OCI-LY1 (cell line): Measurements from ENCODE around the gene HNRNPF.

Experiments
- CTCF ChIP-seq: fragments of 200-600 bp; sonication (generic), shearing (Covaris generic); IDR thresholded peaks from 2 replicates; pipeline ENCODE4 v1.5.1; 2017; ENCODE audit warnings: mild to moderate bottlenecking, antibody characterized with exemption, low read length, moderate library complexity, mixed read lengths
- EZH2 ChIP-seq: fragments of 200-600 bp; sonication (generic), shearing (Covaris generic); IDR thresholded peaks from 2 replicates; pipeline ENCODE4 v1.8.0; 2017; ENCODE audit warnings: borderline replicate concordance, mixed run types, mild to moderate bottlenecking, antibody characterized with exemption, low read length, moderate library complexity, mixed read lengths

DNA sequence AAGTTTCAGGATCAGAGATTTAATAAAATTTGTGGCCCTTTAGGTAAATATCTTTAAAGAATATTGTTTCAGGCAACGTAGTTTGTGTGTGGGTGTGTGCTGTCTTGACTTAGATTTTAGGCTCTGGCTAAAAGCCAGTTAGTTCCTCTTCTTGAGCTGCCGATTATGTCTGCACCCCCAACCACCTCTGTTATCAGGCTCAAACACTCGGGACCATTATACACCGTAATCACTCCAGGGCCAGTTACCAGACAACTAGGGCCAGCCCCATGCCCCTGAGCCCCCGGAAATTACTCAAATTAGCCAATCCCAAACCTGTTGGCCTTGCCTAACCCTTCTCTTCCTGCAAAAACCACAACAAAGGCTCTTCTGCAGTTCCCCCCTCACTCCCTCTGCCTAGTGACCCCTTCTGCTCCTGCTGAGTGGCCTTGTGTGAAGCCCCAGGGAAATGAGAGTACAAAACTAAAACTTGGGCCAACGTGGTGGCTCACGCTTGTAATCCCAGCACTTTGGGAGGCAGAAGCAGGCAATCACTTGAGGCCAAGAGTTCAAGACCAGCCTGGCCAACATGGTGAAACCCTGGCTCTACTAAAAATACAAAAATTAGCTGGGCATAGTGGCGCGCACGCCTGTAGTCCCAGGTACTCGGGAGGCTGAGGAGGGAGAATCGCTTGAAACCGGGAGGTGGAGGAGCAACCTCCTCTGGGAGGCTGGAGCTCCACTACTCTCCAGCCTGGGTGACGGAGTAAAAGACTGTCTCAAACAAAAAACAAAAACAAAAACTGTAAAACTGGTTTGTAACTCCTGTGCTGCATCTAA lies 9.2 kb upstream of the HNRNPF start:
- TF ChIP-seq CTCF (no peak), EZH2 (no peak)
